ENCODE measurements around the gene AUH.

Gene AUH

GRCh38 chr9:91191411-91192380 lies 170.0 kb downstream of the AUH start:
- Histone ChIP-seq H3K27me3 (ENCODE audit: control insufficient read depth in 5 of 5, insufficient read depth in 4 of 5, low read length in 5 of 5) (no peaks in the 10 kb centered on the region), H3K4me1 (ENCODE audit: control insufficient read depth in 5 of 5, insufficient read depth in 5 of 5, low read length in 5 of 5) (peaks cover 10 to 68% (median 52%) of the 10 kb centered on the region in 5 donors), H3K9ac (ENCODE audit: low read length in 5 of 5) (peak overlapping the region in 2 of 5 donors; percentile 42 to 79), H3K4me3 (ENCODE audit: low read depth in 1 of 5, low read length in 5 of 5) (no peak overlapping the region), H3K36me3 (ENCODE audit: control insufficient read depth in 5 of 5, insufficient read depth in 5 of 5, low read length in 5 of 5) (no peaks in the 10 kb centered on the region), H3K27ac (ENCODE audit: low read depth, low read length) (peak overlapping the region; percentile 100), H3K9me3 (ENCODE audit: control insufficient read depth in 5 of 5, low read length in 5 of 5) (no peaks in the 10 kb centered on the region)

GRCh38 chr9:91190062-91190461 lies 171.7 kb downstream of the AUH start:
- H3K27me3 ChIP-seq (ENCODE audit: control insufficient read depth in 5 of 5, insufficient read depth in 4 of 5, low read length in 5 of 5) = no peaks in the 10 kb centered on the region
- H3K4me3 ChIP-seq (ENCODE audit: low read depth in 1 of 5, low read length in 5 of 5) = no peak overlapping the region
- H3K4me1 ChIP-seq (ENCODE audit: control insufficient read depth in 5 of 5, insufficient read depth in 5 of 5, low read length in 5 of 5) = peaks cover 4 to 56% (median 41%) of the 10 kb centered on the region in 5 donors
- H3K36me3 ChIP-seq (ENCODE audit: control insufficient read depth in 5 of 5, insufficient read depth in 5 of 5, low read length in 5 of 5) = no peaks in the 10 kb centered on the region
- H3K9ac ChIP-seq (ENCODE audit: low read length in 5 of 5) = no peak overlapping the region
- no peaks in the 10 kb centered on the region for H3K9me3 ChIP-seq (ENCODE audit: control insufficient read depth in 5 of 5, low read length in 5 of 5)
- no peak overlapping the region for H3K27ac ChIP-seq (ENCODE audit: low read depth, low read length)

- H3K9me3 ChIP-seq (ENCODE audit: control insufficient read depth in 5 of 5, low read length in 5 of 5) = no peaks in the 10 kb centered on the region
- no peak overlapping the region for H3K27ac ChIP-seq (ENCODE audit: low read depth, low read length)
- H3K4me1 ChIP-seq (ENCODE audit: control insufficient read depth in 5 of 5, insufficient read depth in 5 of 5, low read length in 5 of 5) = peaks cover 4 to 45% (median 32%) of the 10 kb centered on the region in 5 donors
- H3K4me3 ChIP-seq (ENCODE audit: low read depth in 1 of 5, low read length in 5 of 5) = no peak overlapping the region
- no peak overlapping the region for H3K9ac ChIP-seq (ENCODE audit: low read length in 5 of 5)
- H3K36me3 ChIP-seq (ENCODE audit: control insufficient read depth in 5 of 5, insufficient read depth in 5 of 5, low read length in 5 of 5) = no peaks in the 10 kb centered on the region
- H3K27me3 ChIP-seq (ENCODE audit: control insufficient read depth in 5 of 5, insufficient read depth in 4 of 5, low read length in 5 of 5) = no peaks in the 10 kb centered on the region
These were observed 172.8 kb downstream of the AUH start for GRCh38 chr9:91188719-91189590.

- Histone ChIP-seq H3K9me3 (ENCODE audit: control insufficient read depth in 5 of 5, low read length in 5 of 5) (no peaks in the 10 kb centered on the region), H3K9ac (ENCODE audit: low read length in 5 of 5) (no peak overlapping the region), H3K4me3 (ENCODE audit: low read depth in 1 of 5, low read length in 5 of 5) (no peak overlapping the region), H3K27me3 (ENCODE audit: control insufficient read depth in 5 of 5, insufficient read depth in 4 of 5, low read length in 5 of 5) (no peaks in the 10 kb centered on the region), H3K36me3 (ENCODE audit: control insufficient read depth in 5 of 5, insufficient read depth in 5 of 5, low read length in 5 of 5) (no peaks in the 10 kb centered on the region), H3K4me1 (ENCODE audit: control insufficient read depth in 5 of 5, insufficient read depth in 5 of 5, low read length in 5 of 5) (peaks cover 2 to 35% (median 25%) of the 10 kb centered on the region in 5 donors), H3K27ac (ENCODE audit: low read depth, low read length) (no peak overlapping the region)
These were observed 173.8 kb downstream of the AUH start for GRCh38 chr9:91187965-91188344.

DNA sequence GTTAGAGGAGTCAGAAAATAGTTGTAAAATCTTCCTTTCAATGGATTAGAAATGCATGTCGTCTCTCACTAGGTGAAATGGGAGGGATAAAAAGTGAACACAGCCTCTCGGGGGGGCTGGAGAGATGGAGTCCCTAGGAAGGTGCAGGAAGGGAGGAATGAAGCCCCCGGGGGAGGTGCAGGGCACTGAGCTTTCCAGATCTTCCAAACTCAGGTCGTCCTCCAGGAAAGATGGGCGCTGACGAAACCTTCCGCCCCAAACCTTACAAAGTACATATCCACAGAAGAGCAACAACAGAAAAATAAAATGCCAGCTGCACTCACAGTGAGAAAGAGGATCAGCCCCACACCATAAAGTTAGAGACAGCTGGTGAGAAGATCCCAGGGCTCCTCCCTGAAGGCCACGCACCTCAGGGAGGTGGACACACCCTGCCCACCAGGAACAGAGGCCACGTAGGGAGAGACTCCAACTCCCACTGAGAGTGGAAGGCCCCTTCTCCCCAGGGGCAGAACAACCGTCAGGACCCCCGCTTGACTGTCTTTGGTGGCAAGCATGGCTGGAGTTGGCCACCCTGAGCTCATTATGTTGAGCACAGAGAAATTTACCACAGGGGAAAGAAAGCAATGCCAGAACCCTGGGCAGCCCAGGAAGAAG lies 174.3 kb downstream of the AUH start:
- Histone ChIP-seq H3K9me3 (ENCODE audit: control insufficient read depth in 5 of 5, low read length in 5 of 5) (no peaks in the 10 kb centered on the region), H3K4me3 (ENCODE audit: low read depth in 1 of 5, low read length in 5 of 5) (no peak overlapping the region), H3K27ac (ENCODE audit: low read depth, low read length) (no peak overlapping the region), H3K36me3 (ENCODE audit: control insufficient read depth in 5 of 5, insufficient read depth in 5 of 5, low read length in 5 of 5) (no peaks in the 10 kb centered on the region), H3K27me3 (ENCODE audit: control insufficient read depth in 5 of 5, insufficient read depth in 4 of 5, low read length in 5 of 5) (no peaks in the 10 kb centered on the region), H3K9ac (ENCODE audit: low read length in 5 of 5) (no peak overlapping the region), H3K4me1 (ENCODE audit: control insufficient read depth in 5 of 5, insufficient read depth in 5 of 5, low read length in 5 of 5) (peaks cover 2 to 32% (median 22%) of the 10 kb centered on the region in 5 donors)

DNA sequence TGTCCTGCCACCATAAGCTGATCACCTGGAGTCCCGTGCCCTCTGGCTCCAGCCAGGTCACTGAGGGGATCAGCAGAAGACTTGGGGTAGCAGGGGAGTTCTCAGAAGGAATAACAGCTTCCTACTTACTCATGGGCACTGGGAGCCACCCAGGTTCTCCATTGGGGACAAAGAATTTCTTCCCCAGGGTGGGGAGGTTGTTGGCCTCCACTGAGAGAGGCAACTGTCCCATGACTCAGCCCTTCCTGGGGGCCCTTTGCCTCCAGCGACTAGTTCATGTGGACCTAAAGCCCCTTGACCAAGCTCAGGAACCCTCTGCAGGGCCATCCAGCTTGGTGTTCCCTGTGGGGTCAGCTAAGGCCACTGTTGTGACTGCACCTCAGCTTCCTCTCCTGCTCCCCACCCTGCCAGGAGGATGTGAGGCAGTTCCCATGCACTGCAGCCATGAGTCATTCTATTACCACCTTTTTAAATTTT lies 175.0 kb downstream of the AUH start:
- H3K4me3 ChIP-seq (ENCODE audit: low read depth in 1 of 5, low read length in 5 of 5) = no peak overlapping the region
- no peaks in the 10 kb centered on the region for H3K27me3 ChIP-seq (ENCODE audit: control insufficient read depth in 5 of 5, insufficient read depth in 4 of 5, low read length in 5 of 5)
- H3K27ac ChIP-seq (ENCODE audit: low read depth, low read length) = no peak overlapping the region
- peaks cover 2 to 24% (median 16%) of the 10 kb centered on the region in 5 donors for H3K4me1 ChIP-seq (ENCODE audit: control insufficient read depth in 5 of 5, insufficient read depth in 5 of 5, low read length in 5 of 5)
- no peaks in the 10 kb centered on the region for H3K9me3 ChIP-seq (ENCODE audit: control insufficient read depth in 5 of 5, low read length in 5 of 5)
- H3K9ac ChIP-seq (ENCODE audit: low read length in 5 of 5) = no peak overlapping the region
- no peaks in the 10 kb centered on the region for H3K36me3 ChIP-seq (ENCODE audit: control insufficient read depth in 5 of 5, insufficient read depth in 5 of 5, low read length in 5 of 5)

DNA sequence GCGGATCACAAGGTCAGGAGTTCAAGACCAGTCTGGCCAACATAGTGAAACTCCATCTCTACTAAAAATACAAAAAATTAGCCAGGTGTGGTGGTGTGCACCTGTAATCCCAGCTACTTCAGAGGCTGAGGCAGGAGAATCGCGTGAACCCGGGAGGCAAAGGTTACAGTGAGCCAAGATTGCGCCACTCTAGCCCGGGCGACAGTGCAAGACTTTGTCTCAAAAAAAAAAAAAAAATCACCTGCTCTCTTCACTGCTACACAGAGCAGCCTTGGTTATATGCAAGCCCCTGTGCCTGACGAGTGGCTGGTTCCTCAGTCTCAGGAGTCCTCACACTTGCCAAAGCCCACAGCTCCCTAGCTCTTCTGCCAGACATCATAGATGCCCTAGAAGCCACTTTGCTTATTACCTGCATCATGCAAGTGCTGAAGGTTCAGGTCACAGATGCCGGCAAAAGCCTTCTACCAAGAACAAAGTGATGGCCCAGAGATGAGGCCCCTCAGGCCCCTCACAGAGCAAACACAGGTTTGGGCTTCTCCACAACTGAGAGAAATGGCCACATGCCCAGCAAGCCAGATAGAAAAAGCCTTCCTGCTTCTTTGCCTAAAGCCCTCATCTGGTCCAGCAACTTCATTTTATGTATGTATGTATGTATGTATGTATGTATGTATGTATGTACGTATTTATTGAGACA lies 176.4 kb downstream of the AUH start:
- no peak overlapping the region for H3K9ac ChIP-seq (ENCODE audit: low read length in 5 of 5)
- H3K36me3 ChIP-seq (ENCODE audit: control insufficient read depth in 5 of 5, insufficient read depth in 5 of 5, low read length in 5 of 5) = no peaks in the 10 kb centered on the region
- H3K27ac ChIP-seq (ENCODE audit: low read depth, low read length) = no peak overlapping the region
- H3K9me3 ChIP-seq (ENCODE audit: control insufficient read depth in 5 of 5, low read length in 5 of 5) = no peaks in the 10 kb centered on the region
- no peaks in the 10 kb centered on the region for H3K27me3 ChIP-seq (ENCODE audit: control insufficient read depth in 5 of 5, insufficient read depth in 4 of 5, low read length in 5 of 5)
- peaks cover 2 to 18% (median 16%) of the 10 kb centered on the region in 5 donors for H3K4me1 ChIP-seq (ENCODE audit: control insufficient read depth in 5 of 5, insufficient read depth in 5 of 5, low read length in 5 of 5)
- no peak overlapping the region for H3K4me3 ChIP-seq (ENCODE audit: low read depth in 1 of 5, low read length in 5 of 5)

DNA sequence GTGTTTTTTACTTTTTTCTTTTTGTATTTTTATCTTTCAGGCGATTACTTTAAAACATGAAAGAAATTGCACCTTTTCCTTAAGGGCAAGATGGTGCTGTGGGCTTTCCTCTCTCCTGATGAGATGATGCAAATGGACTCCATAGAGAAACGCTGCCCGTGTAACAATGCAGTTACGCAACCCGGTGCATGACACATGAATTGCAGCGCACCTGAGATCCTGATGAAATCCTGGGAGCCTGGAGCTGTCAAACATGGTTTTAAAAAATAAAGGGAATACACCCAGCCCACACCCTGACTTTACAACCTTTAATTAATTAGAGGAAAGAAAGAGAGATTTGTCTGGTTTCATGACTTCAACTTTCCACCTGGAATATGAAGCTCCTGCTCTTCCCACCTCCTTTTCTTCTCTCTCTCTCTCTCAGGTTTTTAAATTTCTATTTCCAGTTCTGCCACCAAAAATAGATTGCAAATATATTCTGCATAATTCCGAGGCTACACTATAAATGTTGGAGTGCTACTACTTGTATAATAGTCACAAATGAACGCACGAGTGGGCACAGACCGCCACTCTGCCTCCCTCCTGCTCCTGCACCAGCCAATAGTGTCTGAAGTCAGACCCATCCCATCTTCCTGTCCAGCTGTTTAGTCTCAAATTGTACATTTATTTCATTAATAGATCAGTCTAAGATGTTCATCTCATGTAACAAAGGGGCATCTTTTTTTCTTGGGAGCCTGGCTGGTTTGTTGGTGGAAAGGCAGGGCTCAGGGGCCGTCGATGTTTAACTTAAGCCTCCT lies 179.1 kb downstream of the AUH start:
- Histone ChIP-seq H3K9me3 (ENCODE audit: control insufficient read depth in 5 of 5, low read length in 5 of 5) (no peaks in the 10 kb centered on the region), H3K27ac (ENCODE audit: low read depth, low read length) (no peak overlapping the region), H3K9ac (ENCODE audit: low read length in 5 of 5) (no peak overlapping the region), H3K36me3 (ENCODE audit: control insufficient read depth in 5 of 5, insufficient read depth in 5 of 5, low read length in 5 of 5) (no peaks in the 10 kb centered on the region), H3K4me1 (ENCODE audit: control insufficient read depth in 5 of 5, insufficient read depth in 5 of 5, low read length in 5 of 5) (peaks cover 2 to 16% (median 12%) of the 10 kb centered on the region in 5 donors), H3K4me3 (ENCODE audit: low read depth in 1 of 5, low read length in 5 of 5) (no peak overlapping the region), H3K27me3 (ENCODE audit: control insufficient read depth in 5 of 5, insufficient read depth in 4 of 5, low read length in 5 of 5) (no peaks in the 10 kb centered on the region)

DNA sequence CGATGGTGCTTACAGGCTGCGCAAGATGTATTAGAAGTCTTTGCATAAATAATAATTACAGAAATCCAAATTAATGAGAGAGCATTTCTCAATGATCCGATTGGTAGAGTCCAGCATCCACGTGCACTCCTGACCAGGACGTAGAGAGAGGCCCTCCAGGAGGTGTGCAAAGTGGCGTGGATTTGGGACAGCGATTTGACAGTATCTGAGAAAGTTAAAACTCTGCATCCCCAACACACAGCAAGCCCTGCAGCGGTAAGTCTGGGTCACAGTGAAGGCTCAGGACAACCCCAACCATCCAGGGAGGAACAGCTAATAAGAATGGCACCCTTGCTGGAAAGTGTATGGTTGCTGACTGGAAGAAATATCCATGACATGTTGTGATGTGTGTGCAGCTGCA lies 180.2 kb downstream of the AUH start:
- Histone ChIP-seq H3K4me1 (ENCODE audit: control insufficient read depth in 5 of 5, insufficient read depth in 5 of 5, low read length in 5 of 5) (peaks cover 0 to 8% (median 2%) of the 10 kb centered on the region in 5 donors), H3K27ac (ENCODE audit: low read depth, low read length) (no peak overlapping the region), H3K9ac (ENCODE audit: low read length in 5 of 5) (no peak overlapping the region), H3K27me3 (ENCODE audit: control insufficient read depth in 5 of 5, insufficient read depth in 4 of 5, low read length in 5 of 5) (no peaks in the 10 kb centered on the region), H3K9me3 (ENCODE audit: control insufficient read depth in 5 of 5, low read length in 5 of 5) (no peaks in the 10 kb centered on the region), H3K4me3 (ENCODE audit: low read depth in 1 of 5, low read length in 5 of 5) (no peak overlapping the region), H3K36me3 (ENCODE audit: control insufficient read depth in 5 of 5, insufficient read depth in 5 of 5, low read length in 5 of 5) (no peaks in the 10 kb centered on the region)
